Measurements from ENCODE around the gene PPP1R14C.

DNA sequence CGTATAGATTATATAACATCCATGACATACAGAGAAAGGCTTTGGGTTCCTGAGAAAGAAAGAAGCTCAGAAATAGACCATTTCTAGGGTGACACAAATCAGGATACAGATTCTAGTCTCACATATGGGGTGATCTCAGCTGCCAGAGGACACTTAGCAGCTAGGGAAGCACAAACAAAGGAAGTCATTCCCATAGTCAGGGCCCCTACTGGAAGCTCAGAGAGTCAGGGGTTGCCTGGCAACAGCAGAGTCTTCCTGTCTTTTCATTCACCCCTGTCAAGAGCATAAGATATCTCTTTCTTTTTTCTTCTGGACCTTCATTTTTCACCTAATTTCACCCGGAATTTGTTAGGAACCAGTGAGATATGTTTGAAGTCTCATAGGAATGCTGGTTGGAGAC lies 144.1 kb downstream of the PPP1R14C start:
- no peak for TF ChIP-seq ZFP3 (CRISPR knock-in tag; IDR thresholded peaks at IDR 0.05)
- TF ChIP-seq GLIS3 (CRISPR knock-in tag; IDR thresholded peaks at IDR 0.05), result no peak
- TF ChIP-seq ZFP30 (CRISPR knock-in tag; IDR thresholded peaks at IDR 0.05), result no peak
- no peak for TF ChIP-seq ZNF565 (CRISPR knock-in tag; conservative IDR thresholded peaks at IDR 0.05; ENCODE audit: low read depth)
